ENCODE results near the gene NRAP. TPM values are rescaled to one million over a fixed set of nuclear protein-coding genes. Genes with fewer than 3 reads are reported as not detected.

Gene NRAP
- total and polyA plus RNA-seq, 2 of the 4 experiments (the other 2 are of a cell fraction), result not detected

DNA sequence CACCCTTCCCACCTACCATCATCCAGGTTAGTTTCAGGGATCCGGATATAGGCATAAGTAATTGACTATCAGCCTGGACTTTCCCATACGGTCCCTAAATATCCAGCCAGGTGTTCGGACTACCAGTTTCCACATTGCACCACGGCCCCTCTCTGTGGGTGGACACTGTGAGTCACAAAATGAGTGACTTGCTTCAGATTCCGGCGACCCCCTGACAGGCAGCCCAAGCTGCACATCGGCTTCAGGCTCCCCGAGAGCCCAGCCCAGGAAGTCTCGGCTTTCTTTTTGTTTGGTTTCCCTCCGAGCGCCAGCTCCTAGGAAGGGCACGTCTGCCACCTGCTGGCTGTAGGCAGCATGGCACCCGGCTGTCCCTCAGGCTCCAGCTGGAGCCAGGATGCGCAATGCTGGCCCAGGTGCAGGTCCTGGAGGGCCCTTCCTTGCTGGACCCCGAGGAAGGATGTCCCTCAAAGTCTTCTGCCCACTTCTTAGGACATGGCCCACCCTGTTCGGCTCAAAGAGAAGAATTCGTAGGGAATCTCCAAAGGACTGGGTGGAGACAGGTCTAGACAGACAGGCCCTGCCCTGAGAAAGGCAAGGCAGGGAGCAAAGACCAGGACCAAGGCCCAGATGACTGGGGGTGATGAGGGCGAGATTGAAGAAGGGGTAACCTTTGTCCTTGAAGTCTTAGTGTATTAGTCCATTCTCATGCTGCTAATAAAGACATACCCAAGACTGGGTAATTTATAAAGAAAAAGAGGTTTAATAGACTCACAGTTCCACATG, 100.3 kb downstream of the NRAP start:
- Histone ChIP-seq H3K9ac (ENCODE audit: low read depth, low read length) (peak overlapping the region; percentile 54), H2AK5ac (ENCODE audit: low read depth, low read length) (no peak overlapping the region), H3K4ac (ENCODE audit: low read depth, low read length) (no peak overlapping the region), H3K36me3 (ENCODE audit: control insufficient read depth, insufficient read depth, low read length) (no peaks in the 10 kb centered on the region), H3K56ac (ENCODE audit: extremely low read depth, insufficient read depth, low read length) (no peak overlapping the region), H3K9me1 (ENCODE audit: insufficient read depth, low read length) (no peaks in the 10 kb centered on the region), H3K14ac (replicated peaks; ENCODE audit: low read depth, low read length) (no peak overlapping the region), H4K8ac (ENCODE audit: low read depth in 2 of 2, low read length in 2 of 2) (no peak overlapping the region), H2BK5ac (ENCODE audit: low read depth, low read length, poor library complexity, severe bottlenecking) (no peak overlapping the region), H4K5ac (ENCODE audit: low read depth, low read length) (no peak overlapping the region), H3K79me1 (ENCODE audit: low read depth in 1 of 2, low read length in 2 of 2) (no peaks in the 10 kb centered on the region), H3K27ac (ENCODE audit: insufficient read depth, low read length) (no peak overlapping the region), H4K91ac (ENCODE audit: insufficient read depth, low read depth, low read length) (no peak overlapping the region), H3K9me3 (ENCODE audit: control insufficient read depth, insufficient read depth, low read length) (no peaks in the 10 kb centered on the region), H3K4me1 (ENCODE audit: control insufficient read depth, insufficient read depth, low read length) (no peaks in the 10 kb centered on the region), H3K4me2 (ENCODE audit: low read depth, low read length) (peak overlapping the region; percentile 97), H4K20me1 (ENCODE audit: insufficient read depth, low read length) (no peaks in the 10 kb centered on the region), H2BK15ac (ENCODE audit: low read depth, low read length) (no peak overlapping the region), H2AK9ac (replicated peaks; ENCODE audit: low read depth, low read length, poor library complexity) (no peak overlapping the region), H2BK120ac (ENCODE audit: low read depth, low read length) (no peak overlapping the region), H3K27me3 (ENCODE audit: control insufficient read depth, insufficient read depth, low read length) (peaks cover under 1% of the 10 kb centered on the region; the same call in 1 of the 2 replicates), H2AFZ (replicated peaks; ENCODE audit: low read length, poor library complexity) (peak overlapping the region; percentile 91), H3K4me3 (ENCODE audit: insufficient read depth, low read depth, low read length) (peak overlapping the region; percentile 43), H3K23ac (ENCODE audit: low read depth, low read length) (no peak overlapping the region), H2BK20ac (ENCODE audit: low read depth, low read length) (no peak overlapping the region), H3K18ac (ENCODE audit: low read depth, low read length) (no peak overlapping the region)
- in situ Hi-C loops (cut with MboI; ENCODE audit: low sequenced_read_pairs) (no loop called here), intact Hi-C loops (cut with micrococcal nuclease) (no loop called here), dilution Hi-C loops (cut with HindIII; ENCODE audit: low sequenced_read_pairs, unreplicated experiment) (no loop called here)
- DNase-seq (peak; percentile 54), ATAC-seq (ENCODE audit: low read depth) (peak; percentile 100)
- ChIA-PET POLR2A (ENCODE audit: unreplicated experiment) (no interaction called here), CTCF (interaction anchor here (1.2 to 1.6 kb wide), 2 partner anchors 9 to 11 kb away, joined by 4 to 7 read pairs; no protein-coding TSS in a partner anchor)
- WGBS, 2 experiments (ENCODE audit: extremely low coverage in 2 of 2, insufficient read length in 1 of 2), result 7% methylated on average over 10 of the region's 18 CpGs; no CpG with 5 or more reads in 1 of the 2 experiments
- TF ChIP-seq RAD21 (IDR thresholded peaks at IDR 0.05; ENCODE audit: low read length) (peak; percentile 78), SMC3 (IDR thresholded peaks at IDR 0.05; ENCODE audit: low read depth, low read length) (peak; percentile 54), MAZ (IDR thresholded peaks at IDR 0.05; ENCODE audit: borderline replicate concordance, low read depth, low read length) (no peak), MAFK (IDR thresholded peaks at IDR 0.05; ENCODE audit: low read depth, low read length) (no peak), CHD1 (IDR thresholded peaks at IDR 0.05; ENCODE audit: low read depth, low read length) (no peak), BHLHE40 (IDR thresholded peaks at IDR 0.05; ENCODE audit: low read depth, low read length) (no peak)
- TF ChIP-seq, protein P1, sequence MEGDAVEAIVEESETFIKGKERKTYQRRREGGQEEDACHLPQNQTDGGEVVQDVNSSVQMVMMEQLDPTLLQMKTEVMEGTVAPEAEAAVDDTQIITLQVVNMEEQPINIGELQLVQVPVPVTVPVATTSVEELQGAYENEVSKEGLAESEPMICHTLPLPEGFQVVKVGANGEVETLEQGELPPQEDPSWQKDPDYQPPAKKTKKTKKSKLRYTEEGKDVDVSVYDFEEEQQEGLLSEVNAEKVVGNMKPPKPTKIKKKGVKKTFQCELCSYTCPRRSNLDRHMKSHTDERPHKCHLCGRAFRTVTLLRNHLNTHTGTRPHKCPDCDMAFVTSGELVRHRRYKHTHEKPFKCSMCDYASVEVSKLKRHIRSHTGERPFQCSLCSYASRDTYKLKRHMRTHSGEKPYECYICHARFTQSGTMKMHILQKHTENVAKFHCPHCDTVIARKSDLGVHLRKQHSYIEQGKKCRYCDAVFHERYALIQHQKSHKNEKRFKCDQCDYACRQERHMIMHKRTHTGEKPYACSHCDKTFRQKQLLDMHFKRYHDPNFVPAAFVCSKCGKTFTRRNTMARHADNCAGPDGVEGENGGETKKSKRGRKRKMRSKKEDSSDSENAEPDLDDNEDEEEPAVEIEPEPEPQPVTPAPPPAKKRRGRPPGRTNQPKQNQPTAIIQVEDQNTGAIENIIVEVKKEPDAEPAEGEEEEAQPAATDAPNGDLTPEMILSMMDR (conservative IDR thresholded peaks at IDR 0.05; ENCODE audit: low read depth, low read length), result peak; percentile 86
- no TSS peak for BruUV-seq (replicated peaks)
